PC-9 (cell line): ENCODE results near the gene PDE8A. TPM values are rescaled to one million over a fixed set of nuclear protein-coding genes. Genes with fewer than 3 reads are reported as not detected.

Experiments
- BruUV-seq: library from RNA; stranded (reverse); fragments of 400-500 nt; replicated peaks from 2 replicates; lab custom pipeline; 2021; lab: Mats Ljungman, UMichigan
- CTCF ChIA-PET: fragments of 300-600 bp; sonication (Branson Sonifier 250); formaldehyde crosslinking; loops from one replicate; lab custom pipeline; 2022; ENCODE audit warnings: antibody characterized with exemption; lab: Charles Lee
- POLR2A ChIA-PET: fragments of 300-600 bp; sonication (Branson Sonifier 250); formaldehyde crosslinking; loops from one replicate; lab custom pipeline; 2022; ENCODE audit warnings: antibody characterized with exemption; ENCODE audit not compliant: unreplicated experiment; lab: Charles Lee
- DNase-seq, 2 experiments: peaks; one replicate each; pipeline versions ENCODE4 v3.0.0 to v3.0.0-alpha.2; 2015 to 2022; ENCODE audit warnings: mixed read lengths in 1 of 2
- H2AFZ ChIP-seq: fragments of 200-600 bp; sonication (generic); 2 replicates; pipeline ENCODE4 v1.8.1; 2017; ENCODE audit warnings: antibody characterized with exemption
- H3F3A ChIP-seq: fragments of 200-600 bp; sonication (generic); 2 replicates; pipeline ENCODE4 v1.8.1; 2017; ENCODE audit warnings: antibody characterized with exemption, mild to moderate bottlenecking, low read depth; ENCODE audit not compliant: insufficient read depth
- H3K27ac ChIP-seq: fragments of 200-600 bp; sonication (generic); 2 replicates; pipeline ENCODE4 v1.6.1; 2016; ENCODE audit warnings: mixed run types
- H3K27me3 ChIP-seq: fragments of 200-600 bp; sonication (generic); 2 replicates; pipeline ENCODE4 v1.6.1; 2016; ENCODE audit warnings: low read depth, mixed run types; ENCODE audit not compliant: insufficient read depth
- H3K36me3 ChIP-seq: fragments of 200-600 bp; sonication (generic); 2 replicates; pipeline ENCODE4 v1.6.1; 2016; ENCODE audit warnings: low read depth, mixed run types
- H3K4me1 ChIP-seq: fragments of 200-600 bp; sonication (generic); replicated peaks from 2 replicates; pipeline ENCODE4 v1.6.1; 2016; ENCODE audit warnings: mixed run types; ENCODE audit not compliant: insufficient read depth
- H3K4me2 ChIP-seq: fragments of 200-600 bp; sonication (generic); 2 replicates; pipeline ENCODE4 v1.6.1; 2017; ENCODE audit warnings: mixed run types
- H3K4me3 ChIP-seq: fragments of 200-600 bp; sonication (generic); 2 replicates; pipeline ENCODE4 v1.6.1; 2016; ENCODE audit warnings: mixed run types
- H3K79me2 ChIP-seq: fragments of 200-600 bp; sonication (generic); 2 replicates; pipeline ENCODE4 v1.6.1; 2017; ENCODE audit warnings: low read depth, mixed run types
- H3K9me2 ChIP-seq: fragments of 200-600 bp; sonication (generic); 2 replicates; pipeline ENCODE4 v1.8.1; 2017; ENCODE audit warnings: mild to moderate bottlenecking; ENCODE audit not compliant: insufficient read depth
- H3K9me3 ChIP-seq: fragments of 200-600 bp; sonication (generic); 2 replicates; pipeline ENCODE4 v1.8.1; 2016; ENCODE audit warnings: low read depth; ENCODE audit not compliant: insufficient read depth
- H4K20me1 ChIP-seq: fragments of 200-600 bp; sonication (generic); 2 replicates; pipeline ENCODE4 v1.8.1; 2017; ENCODE audit not compliant: insufficient read depth
- EZH2 ChIP-seq: fragments of 200-600 bp; sonication (generic); IDR thresholded peaks from 2 replicates; pipeline ENCODE4 v1.8.0; 2017; ENCODE audit warnings: antibody characterized with exemption, low read depth
- intact Hi-C: fragments of 100-400 bp; cut with micrococcal nuclease; formaldehyde crosslinking; loops from one replicate; pipeline ENCODE4 v1.10.0; 2022; ENCODE audit not compliant: unreplicated experiment
- total RNA-seq: library from RNA; stranded (reverse); gene quantifications from 2 replicates; pipeline ENCODE4 v1.2.3, GENCODE V29; 2021
- TF ChIP-seq, protein P1 (sequence below): fragments of 200-600 bp; sonication (generic); conservative IDR thresholded peaks from 2 replicates; pipeline ENCODE4 v1.6.1; 2017; ENCODE audit warnings: mixed run types, antibody characterized with exemption, mild to moderate bottlenecking, moderate library complexity

Gene PDE8A
- total RNA-seq, 1 experiment from 2014 or later: 47.3 TPM

DNA sequence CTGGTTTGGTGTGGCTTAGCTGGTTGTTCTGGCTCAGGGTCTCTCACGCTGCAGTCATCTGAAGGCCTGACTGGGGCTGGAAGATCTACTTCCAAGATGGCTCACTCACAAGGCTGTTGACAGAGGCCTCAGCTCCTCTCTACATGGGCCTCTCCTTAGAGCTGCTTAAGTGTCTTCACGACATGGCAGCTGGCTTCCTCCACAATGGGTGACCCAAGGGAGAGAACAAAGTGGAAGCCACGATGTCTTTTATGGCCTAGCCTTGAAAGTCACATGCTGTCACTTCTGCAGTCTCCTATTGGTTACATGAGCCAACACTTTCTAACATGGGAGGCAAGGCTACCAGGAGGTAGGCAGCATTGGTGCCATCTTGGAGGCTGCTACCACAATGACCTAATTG is 13.4 kb upstream of the PDE8A start:
- Histone ChIP-seq H3F3A (no peaks in the 10 kb centered on the region), H3K4me1 (peaks cover 3% of the 10 kb centered on the region), H3K4me2 (no peak overlapping the region), H3K27me3 (no peaks in the 10 kb centered on the region), H3K4me3 (no peak overlapping the region), H3K36me3 (no peaks in the 10 kb centered on the region), H3K79me2 (no peaks in the 10 kb centered on the region), H2AFZ (no peak overlapping the region), H3K9me2 (no peaks in the 10 kb centered on the region), H3K27ac (no peak overlapping the region), H3K9me3 (no peaks in the 10 kb centered on the region), H4K20me1 (no peaks in the 10 kb centered on the region)
- no TSS peak for BruUV-seq
- intact Hi-C loops: no loop called here
- TF ChIP-seq EZH2: no peak
- TF ChIP-seq, protein P1, sequence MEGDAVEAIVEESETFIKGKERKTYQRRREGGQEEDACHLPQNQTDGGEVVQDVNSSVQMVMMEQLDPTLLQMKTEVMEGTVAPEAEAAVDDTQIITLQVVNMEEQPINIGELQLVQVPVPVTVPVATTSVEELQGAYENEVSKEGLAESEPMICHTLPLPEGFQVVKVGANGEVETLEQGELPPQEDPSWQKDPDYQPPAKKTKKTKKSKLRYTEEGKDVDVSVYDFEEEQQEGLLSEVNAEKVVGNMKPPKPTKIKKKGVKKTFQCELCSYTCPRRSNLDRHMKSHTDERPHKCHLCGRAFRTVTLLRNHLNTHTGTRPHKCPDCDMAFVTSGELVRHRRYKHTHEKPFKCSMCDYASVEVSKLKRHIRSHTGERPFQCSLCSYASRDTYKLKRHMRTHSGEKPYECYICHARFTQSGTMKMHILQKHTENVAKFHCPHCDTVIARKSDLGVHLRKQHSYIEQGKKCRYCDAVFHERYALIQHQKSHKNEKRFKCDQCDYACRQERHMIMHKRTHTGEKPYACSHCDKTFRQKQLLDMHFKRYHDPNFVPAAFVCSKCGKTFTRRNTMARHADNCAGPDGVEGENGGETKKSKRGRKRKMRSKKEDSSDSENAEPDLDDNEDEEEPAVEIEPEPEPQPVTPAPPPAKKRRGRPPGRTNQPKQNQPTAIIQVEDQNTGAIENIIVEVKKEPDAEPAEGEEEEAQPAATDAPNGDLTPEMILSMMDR: no peak
- ChIA-PET CTCF (no interaction called here), POLR2A (no interaction called here)
- no peak for DNase-seq

DNA sequence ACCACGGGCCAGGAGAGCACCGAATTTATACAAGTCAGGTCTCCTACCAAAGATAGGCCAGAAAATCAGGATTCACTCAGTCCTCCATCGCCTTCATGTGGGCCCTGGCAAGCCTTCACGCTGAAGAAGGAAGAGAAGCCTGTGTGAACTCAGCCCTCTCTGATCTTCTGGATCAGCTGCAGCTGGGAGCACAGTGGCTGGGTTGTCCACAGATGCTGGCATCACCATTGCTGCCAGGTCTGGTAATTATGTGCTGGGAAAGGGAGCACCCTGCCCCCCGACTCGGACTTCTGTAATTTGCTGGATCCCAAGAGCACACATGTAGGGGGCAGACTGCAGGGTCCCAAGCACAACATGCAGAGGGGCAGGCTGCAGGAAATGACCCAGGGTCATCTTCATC is 12.4 kb upstream of the PDE8A start:
- no peak overlapping the region for H3K4me2 ChIP-seq
- TF ChIP-seq, protein P1: no peak
- TF ChIP-seq EZH2: no peak
- no peak for DNase-seq
- H3K27me3 ChIP-seq: no peaks in the 10 kb centered on the region
- H4K20me1 ChIP-seq: no peaks in the 10 kb centered on the region
- H3K36me3 ChIP-seq: no peaks in the 10 kb centered on the region
- ChIA-PET CTCF (no interaction called here), POLR2A (no interaction called here)
- H3K27ac ChIP-seq: no peak overlapping the region
- BruUV-seq: no TSS peak
- H2AFZ ChIP-seq: no peak overlapping the region
- H3K79me2 ChIP-seq: no peaks in the 10 kb centered on the region
- no peaks in the 10 kb centered on the region for H3K4me1 ChIP-seq
- no peaks in the 10 kb centered on the region for H3K9me2 ChIP-seq
- H3K4me3 ChIP-seq: no peak overlapping the region
- H3F3A ChIP-seq: no peaks in the 10 kb centered on the region
- no peaks in the 10 kb centered on the region for H3K9me3 ChIP-seq
- intact Hi-C loops: no loop called here

DNA sequence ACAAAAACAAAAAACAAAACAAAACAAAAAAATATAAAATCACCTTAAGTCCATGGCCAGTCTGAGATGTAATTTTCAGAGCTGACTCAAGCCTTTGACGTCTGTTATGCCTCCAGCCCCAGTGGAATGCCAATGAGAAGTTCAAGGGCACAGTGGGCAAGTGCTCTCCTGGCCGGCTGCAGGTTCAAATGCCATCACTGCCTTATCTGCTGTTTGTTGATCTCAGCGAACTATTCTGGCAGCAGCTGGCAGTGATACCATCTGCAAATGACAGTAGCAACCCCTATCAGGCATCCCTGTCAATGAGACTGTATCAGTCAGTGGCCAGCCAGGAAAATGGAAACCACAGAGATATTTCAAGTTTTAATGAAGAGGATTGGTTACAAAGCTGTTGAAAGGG is 10.8 kb upstream of the PDE8A start:
- no peak overlapping the region for H2AFZ ChIP-seq
- intact Hi-C loops: no loop called here
- H3K9me3 ChIP-seq: no peaks in the 10 kb centered on the region
- H3K27me3 ChIP-seq: no peaks in the 10 kb centered on the region
- BruUV-seq: no TSS peak
- no peak for TF ChIP-seq EZH2
- TF ChIP-seq, protein P1: no peak
- H3F3A ChIP-seq: no peaks in the 10 kb centered on the region
- H3K4me1 ChIP-seq: no peaks in the 10 kb centered on the region
- no peaks in the 10 kb centered on the region for H3K79me2 ChIP-seq
- no peaks in the 10 kb centered on the region for H4K20me1 ChIP-seq
- ChIA-PET POLR2A (no interaction called here), CTCF (no interaction called here)
- no peak overlapping the region for H3K4me2 ChIP-seq
- H3K9me2 ChIP-seq: no peaks in the 10 kb centered on the region
- no peak overlapping the region for H3K4me3 ChIP-seq
- DNase-seq: no peak
- no peaks in the 10 kb centered on the region for H3K36me3 ChIP-seq
- H3K27ac ChIP-seq: no peak overlapping the region
